Esophagus muscularis mucosa (tissue), 4 donors: ENCODE results near the gene CPD.

Experiments used
- CTCF ChIP-seq, 3 experiments: fragments of 200-600 bp in 2 of 3; fragments of 450-650 bp in 1 of 3; sonication (generic) in 2 of 3; IDR thresholded peaks; one replicate each; pipeline ENCODE4 v1.5.1; 2017 to 2019; ENCODE audit warnings: antibody characterized with exemption in 3 of 3, mild to moderate bottlenecking in 2 of 3, moderate library complexity in 1 of 3
- EP300 ChIP-seq: sonication (generic); formaldehyde crosslinking; IDR thresholded peaks from one replicate; pipeline ENCODE4 v1.6.1; 2017; ENCODE audit warnings: antibody characterized with exemption
- POLR2A ChIP-seq: fragments of 450-650 bp; IDR thresholded peaks from one replicate; pipeline ENCODE4 v1.6.1; 2017; ENCODE audit warnings: antibody characterized with exemption, moderate library complexity, mild to moderate bottlenecking, low read depth
- POLR2AphosphoS5 ChIP-seq, 2 donors: sonication (generic); formaldehyde crosslinking; IDR thresholded peaks; one replicate each; pipeline ENCODE4 v1.6.1; 2017; ENCODE audit warnings: antibody characterized with exemption in 2 of 2

- TF ChIP-seq CTCF (IDR thresholded peaks at IDR 0.05): no peak
- no peak for TF ChIP-seq POLR2AphosphoS5 (IDR thresholded peaks at IDR 0.05)
- no peak for TF ChIP-seq POLR2A
- no peak for TF ChIP-seq EP300
Measured at GRCh38 chr17:30343796-30344195, 34.9 kb upstream of the CPD start.
